ENCODE data around the gene LONP2. TPM values are rescaled to one million over a fixed set of nuclear protein-coding genes. Genes with fewer than 3 reads are reported as not detected.

The LONP2 gene
- total and polyA plus RNA-seq, 2 of the 13 experiments (the other 11 are each of a cell fraction or from before 2014, with no cell fraction given), result 39.2 to 63.3 TPM

GRCh38 chr16:48206594-48207242 is 37.4 kb upstream of the LONP2 start (continued):
- TF ChIP-seq HNF1A (IDR thresholded peaks at IDR 0.05; ENCODE audit: low read depth), result no peak
- TF ChIP-seq HNF1A (CRISPR knock-in tag; IDR thresholded peaks at IDR 0.05; ENCODE audit: borderline replicate concordance), result no peak
- peak; percentile 87 for TF ChIP-seq XRCC5 (optimal IDR thresholded peaks at IDR 0.05; ENCODE audit: low read length)
- no peak for TF ChIP-seq ZNF563 (CRISPR knock-in tag; IDR thresholded peaks at IDR 0.05)
- peak; percentile 77 for TF ChIP-seq PPARG (CRISPR knock-in tag; conservative IDR thresholded peaks at IDR 0.05)
- TF ChIP-seq KLF13 (CRISPR knock-in tag; IDR thresholded peaks at IDR 0.05), result no peak
- no peak for TF ChIP-seq YY1 (IDR thresholded peaks at IDR 0.05; ENCODE audit: insufficient read depth, insufficient replicate concordance, low read depth, low read length)
- TF ChIP-seq ZNF776 (CRISPR knock-in tag; IDR thresholded peaks at IDR 0.05), result no peak
- no peak for TF ChIP-seq RFX3 (CRISPR knock-in tag; IDR thresholded peaks at IDR 0.05)
- TF ChIP-seq RFX5 (IDR thresholded peaks at IDR 0.05; ENCODE audit: low read depth, low read length), result no peak
- TF ChIP-seq ZNF790 (CRISPR knock-in tag; IDR thresholded peaks at IDR 0.05; ENCODE audit: borderline replicate concordance), result no peak
- TF ChIP-seq HNF1B (CRISPR knock-in tag; IDR thresholded peaks at IDR 0.05), result peak; percentile 73
- TF ChIP-seq ZFP90 (CRISPR knock-in tag; IDR thresholded peaks at IDR 0.05; ENCODE audit: borderline replicate concordance), result no peak
- peak; percentile 97 for TF ChIP-seq ZNF629 (CRISPR knock-in tag; conservative IDR thresholded peaks at IDR 0.05)
- no peak for TF ChIP-seq ZNF207 (IDR thresholded peaks at IDR 0.05; ENCODE audit: borderline replicate concordance)
- no peak for TF ChIP-seq PRPF4 (IDR thresholded peaks at IDR 0.05; ENCODE audit: low read depth, low read length, poor library complexity, severe bottlenecking)
- TF ChIP-seq ZNF124 (CRISPR knock-in tag; IDR thresholded peaks at IDR 0.05), result no peak
- no peak for TF ChIP-seq TMF1 (CRISPR knock-in tag; IDR thresholded peaks at IDR 0.05; ENCODE audit: low read depth)
- TF ChIP-seq ZNF337 (CRISPR knock-in tag; IDR thresholded peaks at IDR 0.05; ENCODE audit: borderline replicate concordance, low read depth), result no peak
- TF ChIP-seq ZNF121 (CRISPR knock-in tag; IDR thresholded peaks at IDR 0.05), result no peak
- TF ChIP-seq POLR2G (IDR thresholded peaks at IDR 0.05; ENCODE audit: low read depth, low read length), result no peak
- no peak for TF ChIP-seq NR2F6 (IDR thresholded peaks at IDR 0.05)
- peak; percentile 77 for TF ChIP-seq NR2F6 (CRISPR knock-in tag; IDR thresholded peaks at IDR 0.05)
- TF ChIP-seq ZNF512 (CRISPR knock-in tag; IDR thresholded peaks at IDR 0.05), result 0 out of 2 replicates have a peak, but pooled peaks have one; percentile 74
- no peak for TF ChIP-seq BRD4 (CRISPR knock-in tag; IDR thresholded peaks at IDR 0.05)
